ENCODE measurements around the gene GPS1.

DNA sequence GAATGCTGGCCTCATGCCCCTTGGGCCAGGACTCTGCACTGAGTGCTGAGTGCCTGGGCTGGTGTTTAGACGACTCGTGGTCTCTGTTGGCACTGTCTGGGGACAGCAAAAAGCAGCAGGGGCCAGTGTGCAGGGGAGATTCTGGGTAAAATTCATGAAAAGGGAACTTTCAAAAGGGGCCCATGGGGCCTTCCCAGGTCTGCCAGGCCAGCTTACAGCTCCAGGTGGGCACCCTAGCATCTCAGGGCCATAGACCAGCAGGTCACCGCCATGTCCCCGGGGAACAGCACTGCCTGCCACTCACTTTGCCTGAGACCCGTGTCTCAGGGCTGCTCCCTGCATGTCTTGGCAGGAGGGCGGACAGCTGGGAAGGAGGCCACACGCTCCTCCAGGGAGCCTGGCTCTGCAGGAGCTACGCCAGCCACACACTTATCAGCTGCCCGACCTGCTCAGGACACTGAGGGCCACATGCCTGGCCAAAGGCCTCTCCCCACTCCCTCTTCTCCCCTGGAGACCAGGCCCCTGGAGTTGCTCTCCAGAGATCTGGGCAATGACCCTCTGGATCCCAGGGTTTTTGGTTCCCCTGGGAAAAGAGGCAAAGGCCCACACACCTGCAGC is 55.1 kb downstream of the GPS1 start:
- TF ChIP-seq CTCF (IDR thresholded peaks at IDR 0.05) (no peak), POLR2A (IDR thresholded peaks at IDR 0.05) (no peak)

All from esophagus squamous epithelium (tissue), 4 donors.